Bronchial epithelial cell (primary cell): Measurements from ENCODE around the gene JAZF1. TPM values are rescaled to one million over a fixed set of nuclear protein-coding genes. Genes with fewer than 3 reads are reported as not detected.

ENCODE experiments used
- DNase-seq: peaks from one replicate; pipeline ENCODE4 v3.0.0-alpha.2; 2010; ENCODE audit warnings: low read depth
- FAIRE-seq: peaks from 2 replicates; lab custom pipeline; 2011; peaks lifted over from hg19 to GRCh38; lab: Jason Lieb, UNC
- H3K27me3 ChIP-seq: 2 replicates; pipeline ENCODE4 v1.5.1; 2011; ENCODE audit warnings: low read length; ENCODE audit not compliant: control insufficient read depth, insufficient read depth
- H3K36me3 ChIP-seq: 2 replicates; pipeline ENCODE4 v1.5.1; 2011; ENCODE audit warnings: low read length; ENCODE audit not compliant: control insufficient read depth, insufficient read depth
- H3K4me3 ChIP-seq: 2 replicates; pipeline ENCODE4 v1.5.1; 2011; ENCODE audit warnings: mild to moderate bottlenecking, low read depth, low read length, control low read depth
- total RNA-seq: library from RNA; depleted of rRNA; stranded (reverse); fragments of >200 nt; gene quantifications from 2 replicates; pipeline ENCODE4 v1.2.1, GENCODE V29; 2014
- TF ChIP-seq, protein P1 (sequence below): IDR thresholded peaks from 2 replicates; pipeline ENCODE4 v1.5.1; 2011; ENCODE audit warnings: mild to moderate bottlenecking, moderate library complexity, low read length, control low read depth, inconsistent platforms; ENCODE audit not compliant: insufficient read depth, severe bottlenecking

JAZF1 gene
- total RNA-seq, 1 donor from 2014 or later, result 1.1 TPM

DNA sequence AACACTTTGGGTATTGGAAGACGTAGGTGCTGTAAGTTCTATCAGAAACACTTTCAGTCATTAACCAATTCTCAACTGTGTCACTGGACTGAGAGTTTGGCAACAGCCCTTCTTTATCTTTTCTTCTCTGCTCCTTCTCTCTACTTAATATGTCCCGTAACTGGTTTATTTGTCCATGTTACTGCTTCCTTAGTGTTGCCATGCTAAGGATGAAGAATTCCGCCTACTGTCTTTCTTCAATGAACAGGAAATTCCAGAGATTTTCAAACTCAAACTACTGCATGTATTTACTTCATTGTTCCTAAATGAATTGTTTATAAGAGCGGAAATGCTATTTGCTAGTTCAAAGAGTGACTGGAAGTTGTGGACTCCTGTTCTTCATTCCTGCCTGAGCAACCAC is 296.9 kb downstream of the JAZF1 start:
- no peak overlapping the region for H3K4me3 ChIP-seq
- TF ChIP-seq, protein P1, sequence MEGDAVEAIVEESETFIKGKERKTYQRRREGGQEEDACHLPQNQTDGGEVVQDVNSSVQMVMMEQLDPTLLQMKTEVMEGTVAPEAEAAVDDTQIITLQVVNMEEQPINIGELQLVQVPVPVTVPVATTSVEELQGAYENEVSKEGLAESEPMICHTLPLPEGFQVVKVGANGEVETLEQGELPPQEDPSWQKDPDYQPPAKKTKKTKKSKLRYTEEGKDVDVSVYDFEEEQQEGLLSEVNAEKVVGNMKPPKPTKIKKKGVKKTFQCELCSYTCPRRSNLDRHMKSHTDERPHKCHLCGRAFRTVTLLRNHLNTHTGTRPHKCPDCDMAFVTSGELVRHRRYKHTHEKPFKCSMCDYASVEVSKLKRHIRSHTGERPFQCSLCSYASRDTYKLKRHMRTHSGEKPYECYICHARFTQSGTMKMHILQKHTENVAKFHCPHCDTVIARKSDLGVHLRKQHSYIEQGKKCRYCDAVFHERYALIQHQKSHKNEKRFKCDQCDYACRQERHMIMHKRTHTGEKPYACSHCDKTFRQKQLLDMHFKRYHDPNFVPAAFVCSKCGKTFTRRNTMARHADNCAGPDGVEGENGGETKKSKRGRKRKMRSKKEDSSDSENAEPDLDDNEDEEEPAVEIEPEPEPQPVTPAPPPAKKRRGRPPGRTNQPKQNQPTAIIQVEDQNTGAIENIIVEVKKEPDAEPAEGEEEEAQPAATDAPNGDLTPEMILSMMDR, result no peak
- no peak for FAIRE-seq

DNA sequence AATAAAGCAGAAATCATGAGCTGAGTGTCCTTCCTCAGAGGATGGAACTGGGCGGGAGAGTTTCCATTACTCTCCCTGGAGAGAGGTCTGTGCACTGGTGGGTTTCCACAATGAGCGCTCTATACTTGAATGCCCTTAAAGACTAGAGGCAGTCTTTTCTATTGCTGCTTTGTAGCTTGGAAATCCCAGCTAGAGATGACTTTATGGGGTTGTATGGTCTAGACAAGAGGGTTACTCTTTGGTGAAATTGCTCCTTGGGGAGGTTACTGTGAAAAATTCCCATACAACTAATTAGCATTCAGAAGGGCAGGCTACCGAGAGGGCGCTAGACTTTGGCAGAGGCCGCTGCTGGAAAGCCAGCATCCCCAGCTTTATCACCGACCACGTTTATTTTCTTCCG is 303.8 kb downstream of the JAZF1 start:
- Histone ChIP-seq H3K36me3 (no peaks in the 10 kb centered on the region), H3K27me3 (no peaks in the 10 kb centered on the region), H3K4me3 (no peak overlapping the region)
- no peak for DNase-seq
- FAIRE-seq, result no peak
- TF ChIP-seq, protein P1, result no peak

More for the DNA sequence above, 296.9 kb downstream of the JAZF1 start:
- Histone ChIP-seq H3K36me3 (no peaks in the 10 kb centered on the region), H3K27me3 (no peaks in the 10 kb centered on the region)
- no peak for DNase-seq

GRCh38 chr7:27875832-27876231 is 304.8 kb downstream of the JAZF1 start:
- no peaks in the 10 kb centered on the region for H3K27me3 ChIP-seq
- TF ChIP-seq, protein P1, result no peak
- no peak overlapping the region for H3K4me3 ChIP-seq
- H3K36me3 ChIP-seq, result no peaks in the 10 kb centered on the region
- DNase-seq (no peak), FAIRE-seq (no peak)

- TF ChIP-seq, protein P1, result no peak
- no peak for DNase-seq
- no peaks in the 10 kb centered on the region for H3K27me3 ChIP-seq
- no peaks in the 10 kb centered on the region for H3K36me3 ChIP-seq
- H3K4me3 ChIP-seq, result no peak overlapping the region
- FAIRE-seq, result no peak
Observed at GRCh38 chr7:27875061-27875460, 305.5 kb downstream of the JAZF1 start.

DNA sequence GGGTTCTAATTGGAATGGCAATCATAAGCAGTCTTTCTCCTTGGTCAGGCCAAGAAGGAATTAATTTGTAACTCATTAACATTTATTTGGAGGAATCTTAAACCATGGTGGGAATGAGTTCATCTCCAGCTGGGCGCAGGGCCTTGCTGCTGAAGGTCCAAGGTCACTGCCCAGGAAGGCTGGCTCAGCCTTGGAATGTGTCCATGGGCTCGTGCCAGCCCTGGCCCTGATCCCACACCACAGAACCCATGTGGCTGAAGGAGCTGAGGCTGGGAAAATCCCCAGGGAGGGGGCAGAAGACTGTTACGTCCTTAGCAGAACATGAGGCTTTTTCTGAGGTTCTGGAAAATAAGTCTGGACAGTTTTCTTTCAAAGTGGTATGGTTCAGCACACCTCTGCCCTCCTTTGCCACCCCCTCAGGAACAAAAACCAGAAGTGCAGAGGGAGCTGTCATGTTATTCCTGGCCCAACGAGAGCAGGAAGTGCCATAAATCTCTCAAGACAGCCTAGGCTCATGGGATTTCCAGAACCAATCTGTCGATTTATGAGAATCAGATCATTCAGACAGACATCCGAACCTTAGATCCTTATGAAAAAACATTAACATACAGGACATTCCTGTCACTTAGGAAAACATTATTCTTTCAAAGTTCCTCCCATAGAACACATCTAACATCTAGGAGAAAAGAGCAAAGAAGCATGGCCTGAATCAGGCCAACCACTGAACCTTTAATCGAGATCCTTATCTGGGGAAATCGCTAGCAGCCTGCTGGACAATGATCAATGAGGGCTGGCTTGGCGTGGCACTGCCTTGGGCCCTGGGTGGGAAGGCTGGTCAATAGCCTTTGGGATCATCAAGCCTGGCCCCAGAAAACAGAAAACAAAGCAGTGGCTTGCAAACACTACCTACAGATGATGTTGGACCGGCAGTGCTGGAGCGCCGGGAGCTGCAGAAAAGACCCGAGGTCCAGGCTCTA is 306.3 kb downstream of the JAZF1 start:
- no peaks in the 10 kb centered on the region for H3K36me3 ChIP-seq
- TF ChIP-seq, protein P1, result no peak
- no peak overlapping the region for H3K4me3 ChIP-seq
- DNase-seq (no peak), FAIRE-seq (no peak)
- H3K27me3 ChIP-seq, result no peaks in the 10 kb centered on the region
